Panc1 (cell line): ENCODE results near the gene XKR7. TPM values are rescaled to one million over a fixed set of nuclear protein-coding genes. Genes with fewer than 3 reads are reported as not detected.

ENCODE experiments used
- ATAC-seq: fragments of 200-7000 bp; cut with Tn5 transposase; 2 replicates; pipeline ENCODE4 v1.9.1; 2020; ENCODE audit warnings: mild to moderate bottlenecking, moderate library complexity
- BruUV-seq: library from RNA; stranded (reverse); fragments of 400-500 nt; replicated peaks from 2 replicates; lab custom pipeline; 2021; lab: Mats Ljungman, UMichigan
- CTCF ChIA-PET: fragments of 300-600 bp; sonication (Branson Sonifier 250); formaldehyde crosslinking; loops from one replicate; lab custom pipeline; 2022; ENCODE audit warnings: antibody characterized with exemption; lab: Charles Lee
- POLR2A ChIA-PET: fragments of 300-600 bp; sonication (Branson Sonifier 250); formaldehyde crosslinking; loops from one replicate; lab custom pipeline; 2022; ENCODE audit warnings: antibody characterized with exemption; lab: Charles Lee
- DNase-seq: peaks from one replicate; pipeline ENCODE4 v3.0.0-alpha.2; 2010; ENCODE audit warnings: low read depth, low spot score
- H3K27ac ChIP-seq: 2 replicates; pipeline ENCODE4 v1.5.1; 2011; ENCODE audit warnings: mild to moderate bottlenecking, low read length, inconsistent platforms
- H3K27me3 ChIP-seq: fragments of 200-500 bp; sonication (Bioruptor generic); 2 replicates; pipeline ENCODE4 v1.6.0; 2014; ENCODE audit warnings: low read length, inconsistent platforms; ENCODE audit not compliant: control insufficient read depth, insufficient read depth
- H3K36me3 ChIP-seq: fragments of 200-500 bp; sonication (Bioruptor generic); 2 replicates; pipeline ENCODE4 v1.5.1; 2014; ENCODE audit warnings: inconsistent platforms, mild to moderate bottlenecking, low read length, moderate library complexity; ENCODE audit not compliant: control insufficient read depth, insufficient read depth
- H3K4me1 ChIP-seq: 2 replicates; pipeline ENCODE4 v1.5.1; 2011; ENCODE audit warnings: inconsistent platforms, mild to moderate bottlenecking, low read length, moderate library complexity; ENCODE audit not compliant: control insufficient read depth, insufficient read depth
- H3K4me3 ChIP-seq, 2 experiments: 2 replicates each; pipeline ENCODE4 v1.5.1; 2011 to 2012; ENCODE audit warnings: low read depth in 2 of 2, low read length in 2 of 2, mild to moderate bottlenecking in 2 of 2, inconsistent platforms in 1 of 2, moderate library complexity in 1 of 2
- H3K9me3 ChIP-seq: fragments of 200-500 bp; sonication (Bioruptor generic); 2 replicates; pipeline ENCODE4 v1.5.1; 2014; ENCODE audit warnings: low read depth, mild to moderate bottlenecking, inconsistent platforms, low read length, moderate library complexity; ENCODE audit not compliant: control insufficient read depth, insufficient read depth
- POLR2AphosphoS5 ChIP-seq: IDR thresholded peaks from 2 replicates; pipeline ENCODE4 v1.6.1; 2012; ENCODE audit warnings: mild to moderate bottlenecking, low read depth, low read length, moderate library complexity
- SIN3A ChIP-seq: IDR thresholded peaks from 2 replicates; pipeline ENCODE4 v1.6.1; 2012; ENCODE audit warnings: low read depth, mild to moderate bottlenecking, low read length, moderate library complexity, borderline replicate concordance; ENCODE audit not compliant: insufficient read depth
- TCF7L2 ChIP-seq: IDR thresholded peaks from 2 replicates; pipeline ENCODE4 v1.6.1; 2011; ENCODE audit warnings: mild to moderate bottlenecking, low read depth, low read length, inconsistent platforms
- in situ Hi-C: cut with HindIII; loops from 2 replicates; pipeline ENCODE4 v1.10.0; 2016; ENCODE audit warnings: low sequenced_read_pairs, low pct_unique_long_range_greater_than_20kb
- intact Hi-C: fragments of 100-400 bp; cut with micrococcal nuclease; formaldehyde crosslinking; loops from one replicate; pipeline ENCODE4 v1.10.0; 2022; ENCODE audit not compliant: unreplicated experiment
- total RNA-seq: library from RNA; stranded (reverse); gene quantifications from one replicate; pipeline ENCODE4 v1.2.1, GENCODE V29; 2021; ENCODE audit not compliant: unreplicated experiment
- TF ChIP-seq, protein P1 (sequence below), 2 experiments: IDR thresholded peaks; 2 replicates each; pipeline ENCODE4 v1.6.1; 2011 to 2012; ENCODE audit warnings: low read depth in 2 of 2, control low read depth in 1 of 2, low read length in 1 of 2, mild to moderate bottlenecking in 1 of 2, moderate library complexity in 1 of 2; ENCODE audit not compliant: insufficient read depth in 1 of 2
- TF ChIP-seq, protein P2 (sequence below): fragments of 450-650 bp; IDR thresholded peaks from 2 replicates; pipeline ENCODE4 v1.5.1; 2017; ENCODE audit warnings: mild to moderate bottlenecking

The XKR7 gene
- total RNA-seq, 1 experiment from 2014 or later, result 6.2 TPM

DNA sequence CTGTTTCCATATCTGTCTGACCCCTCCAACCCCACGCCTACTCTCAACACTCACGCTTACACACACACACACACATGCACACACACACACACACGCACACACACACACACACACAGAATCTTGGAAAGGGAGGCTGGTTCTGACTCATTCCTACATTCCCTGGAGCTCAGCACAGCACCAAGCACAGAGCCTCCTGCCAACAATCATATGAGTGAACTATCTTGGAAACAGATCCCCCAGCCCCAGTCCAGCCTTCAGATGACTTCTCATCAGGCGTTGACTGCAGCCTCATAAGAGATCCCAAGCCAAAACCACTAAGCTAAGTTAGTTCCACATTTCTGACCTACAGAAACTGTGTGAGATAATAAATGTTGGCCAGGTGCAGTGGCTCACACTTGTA, 70.0 kb downstream of the XKR7 start:
- H3K36me3 ChIP-seq, result no peaks in the 10 kb centered on the region
- H3K4me3 ChIP-seq, result no peak overlapping the region
- H3K27me3 ChIP-seq, result no peaks in the 10 kb centered on the region
- in situ Hi-C loops, result no loop called here
- POLR2A ChIA-PET, result no interaction called here
- H3K9me3 ChIP-seq, result no peaks in the 10 kb centered on the region
- intact Hi-C loops, result loop anchor here (5.0 kb wide), 2 partner anchors 34 to 54 kb away; no protein-coding TSS in a partner anchor
- TF ChIP-seq SIN3A (no peak), TCF7L2 (no peak), POLR2AphosphoS5 (no peak)
- TF ChIP-seq, protein P1, sequence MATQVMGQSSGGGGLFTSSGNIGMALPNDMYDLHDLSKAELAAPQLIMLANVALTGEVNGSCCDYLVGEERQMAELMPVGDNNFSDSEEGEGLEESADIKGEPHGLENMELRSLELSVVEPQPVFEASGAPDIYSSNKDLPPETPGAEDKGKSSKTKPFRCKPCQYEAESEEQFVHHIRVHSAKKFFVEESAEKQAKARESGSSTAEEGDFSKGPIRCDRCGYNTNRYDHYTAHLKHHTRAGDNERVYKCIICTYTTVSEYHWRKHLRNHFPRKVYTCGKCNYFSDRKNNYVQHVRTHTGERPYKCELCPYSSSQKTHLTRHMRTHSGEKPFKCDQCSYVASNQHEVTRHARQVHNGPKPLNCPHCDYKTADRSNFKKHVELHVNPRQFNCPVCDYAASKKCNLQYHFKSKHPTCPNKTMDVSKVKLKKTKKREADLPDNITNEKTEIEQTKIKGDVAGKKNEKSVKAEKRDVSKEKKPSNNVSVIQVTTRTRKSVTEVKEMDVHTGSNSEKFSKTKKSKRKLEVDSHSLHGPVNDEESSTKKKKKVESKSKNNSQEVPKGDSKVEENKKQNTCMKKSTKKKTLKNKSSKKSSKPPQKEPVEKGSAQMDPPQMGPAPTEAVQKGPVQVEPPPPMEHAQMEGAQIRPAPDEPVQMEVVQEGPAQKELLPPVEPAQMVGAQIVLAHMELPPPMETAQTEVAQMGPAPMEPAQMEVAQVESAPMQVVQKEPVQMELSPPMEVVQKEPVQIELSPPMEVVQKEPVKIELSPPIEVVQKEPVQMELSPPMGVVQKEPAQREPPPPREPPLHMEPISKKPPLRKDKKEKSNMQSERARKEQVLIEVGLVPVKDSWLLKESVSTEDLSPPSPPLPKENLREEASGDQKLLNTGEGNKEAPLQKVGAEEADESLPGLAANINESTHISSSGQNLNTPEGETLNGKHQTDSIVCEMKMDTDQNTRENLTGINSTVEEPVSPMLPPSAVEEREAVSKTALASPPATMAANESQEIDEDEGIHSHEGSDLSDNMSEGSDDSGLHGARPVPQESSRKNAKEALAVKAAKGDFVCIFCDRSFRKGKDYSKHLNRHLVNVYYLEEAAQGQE (IDR thresholded peaks at IDR 0.05; ENCODE audit: insufficient read depth in 1 of 2, low read depth in 2 of 2, low read length in 1 of 2), result no peak
- TF ChIP-seq, protein P2, sequence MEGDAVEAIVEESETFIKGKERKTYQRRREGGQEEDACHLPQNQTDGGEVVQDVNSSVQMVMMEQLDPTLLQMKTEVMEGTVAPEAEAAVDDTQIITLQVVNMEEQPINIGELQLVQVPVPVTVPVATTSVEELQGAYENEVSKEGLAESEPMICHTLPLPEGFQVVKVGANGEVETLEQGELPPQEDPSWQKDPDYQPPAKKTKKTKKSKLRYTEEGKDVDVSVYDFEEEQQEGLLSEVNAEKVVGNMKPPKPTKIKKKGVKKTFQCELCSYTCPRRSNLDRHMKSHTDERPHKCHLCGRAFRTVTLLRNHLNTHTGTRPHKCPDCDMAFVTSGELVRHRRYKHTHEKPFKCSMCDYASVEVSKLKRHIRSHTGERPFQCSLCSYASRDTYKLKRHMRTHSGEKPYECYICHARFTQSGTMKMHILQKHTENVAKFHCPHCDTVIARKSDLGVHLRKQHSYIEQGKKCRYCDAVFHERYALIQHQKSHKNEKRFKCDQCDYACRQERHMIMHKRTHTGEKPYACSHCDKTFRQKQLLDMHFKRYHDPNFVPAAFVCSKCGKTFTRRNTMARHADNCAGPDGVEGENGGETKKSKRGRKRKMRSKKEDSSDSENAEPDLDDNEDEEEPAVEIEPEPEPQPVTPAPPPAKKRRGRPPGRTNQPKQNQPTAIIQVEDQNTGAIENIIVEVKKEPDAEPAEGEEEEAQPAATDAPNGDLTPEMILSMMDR, result no peak
- no TSS peak for BruUV-seq
- no peaks in the 10 kb centered on the region for H3K4me1 ChIP-seq
- H3K27ac ChIP-seq, result no peak overlapping the region
- ATAC-seq, result no peak
- CTCF ChIA-PET, result interaction anchor here (0.9 to 1.3 kb wide), 2 partner anchors 185 to 215 kb away, joined by 4 to 8 read pairs; no protein-coding TSS in a partner anchor
- no peak for DNase-seq

DNA sequence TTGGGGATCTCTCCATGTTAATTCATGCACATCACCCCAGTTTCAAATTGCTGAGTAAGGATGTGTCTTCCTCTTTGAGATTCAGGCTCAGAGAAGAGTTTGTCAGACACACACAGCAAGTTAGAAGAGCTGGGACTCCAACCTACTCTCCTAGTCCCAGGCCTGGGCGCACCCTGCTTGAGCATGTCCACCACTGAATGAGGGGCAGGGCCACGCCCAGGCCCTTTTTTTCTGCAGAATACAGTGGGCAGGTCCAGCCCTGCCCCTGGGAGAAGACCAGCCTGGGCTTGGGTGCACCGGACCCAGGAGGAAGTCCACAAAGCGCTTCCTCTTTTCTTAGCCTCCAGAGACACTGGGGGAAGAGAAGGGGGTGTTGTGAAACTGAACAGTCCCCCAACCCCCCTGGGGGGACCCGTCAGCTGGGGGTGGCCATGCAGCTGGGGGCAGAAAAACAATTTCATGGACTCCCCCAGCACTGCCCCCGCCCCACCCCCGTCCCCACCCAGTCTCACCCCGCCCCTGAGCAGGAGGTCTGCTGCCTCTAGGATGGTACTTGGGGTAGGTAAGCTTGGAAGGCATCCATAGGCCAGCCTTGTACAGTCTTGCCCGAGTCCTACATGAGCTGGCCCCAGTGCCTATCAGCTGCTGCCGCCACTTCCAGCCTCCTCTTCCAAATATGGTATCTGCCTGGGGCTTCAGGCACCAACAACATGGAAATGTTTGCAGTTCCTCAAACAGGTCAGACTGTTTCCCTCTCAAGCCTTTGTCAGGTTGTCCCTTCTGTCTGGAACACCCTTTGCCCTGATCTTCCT, 72.4 kb downstream of the XKR7 start:
- Histone ChIP-seq H3K27ac (no peak overlapping the region), H3K4me1 (no peaks in the 10 kb centered on the region), H3K36me3 (no peaks in the 10 kb centered on the region), H3K9me3 (no peaks in the 10 kb centered on the region), H3K27me3 (peaks cover 2% of the 10 kb centered on the region; the same call in 1 of the 2 replicates), H3K4me3 (no peak overlapping the region)
- TF ChIP-seq TCF7L2, result no peak
- TF ChIP-seq POLR2AphosphoS5, result no peak
- TF ChIP-seq, protein P1 (IDR thresholded peaks at IDR 0.05; ENCODE audit: insufficient read depth in 1 of 2, low read depth in 2 of 2, low read length in 1 of 2), result no peak
- TF ChIP-seq, protein P2, result no peak
- TF ChIP-seq SIN3A, result no peak
- peak; percentile 52 for ATAC-seq
- intact Hi-C loops, result no loop called here
- CTCF ChIA-PET, result interaction anchor here (0.6 kb wide), 1 partner anchor 24 kb away, joined by 10 read pairs; no protein-coding TSS in a partner anchor
- DNase-seq, result no peak
- BruUV-seq, result no TSS peak
- in situ Hi-C loops, result loop anchor here (5.0 to 10.0 kb wide), 3 partner anchors 68 to 174 kb away; no protein-coding TSS in a partner anchor
- POLR2A ChIA-PET, result no interaction called here
